AG10803 (cell line): ENCODE results near the gene ARL6IP5.
A peak's percentile ranks its signal among the peaks of the same experiment; 100 is the strongest.

Source experiments
- DNase-seq: peaks from one replicate; pipeline ENCODE4 v3.0.0; 2010; ENCODE audit warnings: low read depth
- H3K4me3 ChIP-seq: 2 replicates; pipeline ENCODE4 v1.5.1; 2011; ENCODE audit warnings: mild to moderate bottlenecking, low read length, control low read depth
- TF ChIP-seq, protein P1 (sequence below): conservative IDR thresholded peaks from 2 replicates; pipeline ENCODE4 v1.5.1; 2011; ENCODE audit warnings: mild to moderate bottlenecking, low read length, control low read depth, inconsistent platforms

ARL6IP5 gene, protein sequence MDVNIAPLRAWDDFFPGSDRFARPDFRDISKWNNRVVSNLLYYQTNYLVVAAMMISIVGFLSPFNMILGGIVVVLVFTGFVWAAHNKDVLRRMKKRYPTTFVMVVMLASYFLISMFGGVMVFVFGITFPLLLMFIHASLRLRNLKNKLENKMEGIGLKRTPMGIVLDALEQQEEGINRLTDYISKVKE

DNA sequence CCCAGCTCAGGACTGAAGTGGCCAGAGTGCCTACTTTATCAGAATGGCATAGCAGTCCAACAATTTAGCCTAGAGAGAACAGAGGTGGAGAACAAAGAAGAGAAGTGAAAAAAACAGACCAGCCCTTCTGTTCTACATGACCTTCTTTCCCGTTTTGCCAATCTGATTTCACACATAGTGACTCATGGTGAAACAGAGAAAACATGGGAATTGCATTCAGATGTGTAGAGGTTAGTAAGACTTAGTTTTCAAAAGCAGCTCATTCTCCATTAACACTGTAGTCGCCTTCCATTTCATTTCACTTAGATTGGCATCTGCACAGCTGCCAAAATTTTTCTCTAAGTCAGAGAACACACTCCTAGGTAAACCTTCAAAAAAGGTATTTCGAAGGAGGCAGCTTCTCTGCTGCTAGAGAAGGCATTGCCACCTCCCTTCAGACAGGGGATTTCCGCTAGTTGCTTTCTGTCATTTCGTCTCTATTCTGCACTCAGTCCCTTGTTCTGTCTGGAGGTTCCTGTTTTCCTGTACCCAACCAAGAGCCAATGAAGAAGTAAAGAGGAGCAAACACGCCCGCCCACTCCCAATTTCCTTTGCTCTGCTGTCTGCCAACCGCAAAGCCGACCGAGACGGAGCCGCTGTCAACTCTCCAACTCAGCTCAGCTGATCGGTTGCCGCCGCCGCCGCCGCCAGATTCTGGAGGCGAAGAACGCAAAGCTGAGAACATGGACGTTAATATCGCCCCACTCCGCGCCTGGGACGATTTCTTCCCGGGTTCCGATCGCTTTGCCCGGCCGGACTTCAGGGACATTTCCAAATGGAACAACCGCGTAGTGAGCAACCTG, at the start of gene ARL6IP5:
TSS of gene ARL6IP5 (plus strand) at position 612 of the 842 bp plus-strand sequence. CDS start at position 723, 111 bp downstream.
- TF ChIP-seq, protein P1, sequence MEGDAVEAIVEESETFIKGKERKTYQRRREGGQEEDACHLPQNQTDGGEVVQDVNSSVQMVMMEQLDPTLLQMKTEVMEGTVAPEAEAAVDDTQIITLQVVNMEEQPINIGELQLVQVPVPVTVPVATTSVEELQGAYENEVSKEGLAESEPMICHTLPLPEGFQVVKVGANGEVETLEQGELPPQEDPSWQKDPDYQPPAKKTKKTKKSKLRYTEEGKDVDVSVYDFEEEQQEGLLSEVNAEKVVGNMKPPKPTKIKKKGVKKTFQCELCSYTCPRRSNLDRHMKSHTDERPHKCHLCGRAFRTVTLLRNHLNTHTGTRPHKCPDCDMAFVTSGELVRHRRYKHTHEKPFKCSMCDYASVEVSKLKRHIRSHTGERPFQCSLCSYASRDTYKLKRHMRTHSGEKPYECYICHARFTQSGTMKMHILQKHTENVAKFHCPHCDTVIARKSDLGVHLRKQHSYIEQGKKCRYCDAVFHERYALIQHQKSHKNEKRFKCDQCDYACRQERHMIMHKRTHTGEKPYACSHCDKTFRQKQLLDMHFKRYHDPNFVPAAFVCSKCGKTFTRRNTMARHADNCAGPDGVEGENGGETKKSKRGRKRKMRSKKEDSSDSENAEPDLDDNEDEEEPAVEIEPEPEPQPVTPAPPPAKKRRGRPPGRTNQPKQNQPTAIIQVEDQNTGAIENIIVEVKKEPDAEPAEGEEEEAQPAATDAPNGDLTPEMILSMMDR: no peak
- peak within 1 kb of the TSS; percentile 89 for H3K4me3 ChIP-seq
- peak; percentile 93 for DNase-seq

DNA sequence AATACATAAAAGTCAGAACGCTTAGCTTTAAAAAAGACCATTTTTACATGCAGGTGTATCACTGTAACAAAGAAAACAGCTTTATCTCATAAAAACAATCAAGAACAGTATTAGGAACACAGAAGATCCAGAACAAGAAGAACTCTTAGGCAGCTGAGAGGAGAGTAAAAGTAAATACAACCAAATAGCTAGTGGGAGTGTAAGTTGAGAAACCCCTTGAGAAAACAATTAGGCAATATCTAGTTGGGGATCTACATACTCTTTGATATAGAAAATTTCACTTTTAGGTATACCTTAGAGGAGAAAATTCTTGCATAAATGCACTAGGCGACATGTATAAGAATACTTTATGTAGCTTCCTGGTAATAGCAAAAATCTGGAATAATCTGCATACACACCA, 40.1 kb upstream of the ARL6IP5 start:
- no peak overlapping the region for H3K4me3 ChIP-seq
- DNase-seq: no peak
- TF ChIP-seq, protein P1: no peak

DNA sequence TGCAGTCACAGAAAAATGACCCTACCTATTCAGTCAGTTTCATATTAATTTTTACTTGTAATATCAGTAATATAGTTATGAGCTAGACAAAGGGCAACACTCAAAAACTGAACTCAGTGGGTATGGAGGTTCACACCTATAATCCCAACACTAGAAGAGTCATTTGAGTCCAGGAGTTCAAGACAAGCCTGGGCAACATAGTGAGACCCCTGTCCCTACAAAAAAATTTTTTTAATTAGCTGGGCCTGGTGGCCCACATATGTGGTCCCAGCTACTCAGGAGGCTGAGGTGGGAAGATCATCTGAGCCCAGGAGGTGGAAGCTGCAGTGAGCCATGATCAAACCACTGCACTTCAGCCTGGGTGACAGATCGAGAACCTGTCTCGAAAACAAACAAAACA, 35.7 kb upstream of the ARL6IP5 start:
- TF ChIP-seq, protein P1: no peak
- H3K4me3 ChIP-seq: no peak overlapping the region
- DNase-seq: no peak

DNA sequence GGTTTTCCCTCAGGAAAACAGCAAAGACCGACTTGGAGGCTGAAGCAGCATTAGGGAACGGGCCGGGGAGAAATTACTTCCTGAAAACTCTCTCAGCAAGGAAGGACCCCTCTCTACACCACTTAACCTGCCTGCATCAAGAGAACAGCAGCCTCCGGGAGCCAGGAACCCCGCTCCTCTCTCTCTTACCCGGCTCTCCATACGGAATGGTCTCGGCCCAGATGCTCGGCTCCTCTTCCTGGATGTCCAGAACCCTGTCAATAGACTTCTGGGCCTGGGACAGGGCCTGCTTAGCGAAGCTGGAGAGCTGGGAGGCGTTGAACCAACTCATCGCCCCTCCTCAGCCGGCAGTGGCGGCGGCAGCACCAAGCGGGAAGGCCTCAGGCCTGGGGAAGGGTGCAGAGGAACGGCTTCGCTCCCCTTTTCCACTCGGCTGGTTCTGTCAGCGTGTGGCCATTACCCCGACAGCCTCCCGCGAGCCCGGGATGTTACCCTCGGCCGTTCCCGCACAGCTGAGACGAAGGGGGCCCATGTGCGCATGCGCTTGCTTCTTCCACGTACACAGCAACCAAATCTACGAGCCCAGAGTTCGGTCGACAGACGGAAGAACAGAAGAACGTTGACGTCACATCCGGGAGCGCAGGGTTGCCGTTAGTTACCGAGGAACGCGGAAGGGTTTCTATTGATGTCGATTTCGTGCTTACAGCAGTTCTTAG, 32.8 kb upstream of the ARL6IP5 start, which contains the start of gene TMF1:
TSS of gene TMF1 (minus strand) at position 578 of the 716 bp plus-strand sequence. CDS start at position 331, 247 bp downstream.
- H3K4me3 ChIP-seq: peak within 1 kb of the TSS; percentile 91
- DNase-seq: peak; percentile 99
- TF ChIP-seq, protein P1: no peak

DNA sequence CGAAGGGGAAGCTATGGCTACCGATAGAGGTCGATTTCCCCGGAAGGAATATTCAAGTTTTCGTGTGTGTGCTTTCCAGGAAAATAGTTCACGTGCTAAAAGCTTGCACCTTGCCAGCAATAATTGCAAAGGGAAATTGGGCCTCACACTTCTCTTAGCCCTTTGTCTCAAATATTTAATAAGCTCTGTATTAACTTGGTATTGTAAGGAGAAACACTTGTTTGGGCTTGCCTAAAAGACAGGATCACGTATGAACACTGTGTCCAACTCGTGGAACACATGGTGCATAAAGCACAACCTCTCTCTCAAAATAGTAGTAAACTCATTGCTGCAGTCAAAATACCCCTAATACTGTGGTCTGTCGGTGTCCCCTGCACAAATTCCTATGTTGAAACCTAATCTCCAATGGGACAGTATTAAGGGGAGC, 32.3 kb upstream of the ARL6IP5 start:
- peak overlapping the region; percentile 91 for H3K4me3 ChIP-seq
- TF ChIP-seq, protein P1: no peak
- no peak for DNase-seq

DNA sequence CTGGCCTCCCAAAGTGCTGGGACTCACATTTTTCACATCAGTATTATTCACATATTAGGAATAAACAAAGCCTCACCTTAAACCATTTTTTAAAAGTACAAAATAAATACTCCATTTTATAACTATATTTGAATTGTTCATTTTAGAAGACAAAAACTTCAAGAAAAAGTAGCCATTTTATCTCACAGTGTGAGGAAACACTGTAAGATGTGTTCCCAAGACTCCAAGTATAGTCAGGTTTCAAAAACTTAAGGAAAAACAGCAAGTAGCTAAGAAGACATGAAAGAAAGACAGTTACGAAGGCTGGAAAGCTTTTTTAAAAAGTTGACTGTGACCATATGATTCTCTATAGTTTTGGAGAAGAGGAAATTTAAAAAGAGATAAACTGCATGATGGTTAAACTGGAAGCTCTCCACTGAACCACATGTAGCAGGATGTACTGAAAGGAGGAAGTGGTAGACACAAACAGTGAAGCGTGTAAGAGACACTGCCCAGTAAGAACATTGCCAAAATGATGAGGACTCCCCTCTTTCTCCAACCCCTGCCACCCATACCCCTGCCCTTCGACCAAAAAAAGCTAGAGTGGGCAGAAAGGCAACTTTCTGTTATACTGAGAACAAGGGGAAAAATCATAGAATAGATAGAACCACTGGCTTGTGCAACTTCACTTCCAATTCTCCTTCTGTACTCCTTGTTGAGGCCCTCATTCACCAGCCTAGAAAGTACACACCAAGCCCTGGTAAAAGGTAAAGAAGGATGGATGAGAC, 26.4 kb upstream of the ARL6IP5 start:
- no peak overlapping the region for H3K4me3 ChIP-seq
- TF ChIP-seq, protein P1: no peak
- no peak for DNase-seq
